HG02840 (cell line): ENCODE results near the gene EIPR1.
"Not testable (repeated sequence)": the region's sequence is repeated elsewhere in the genome, so short reads cannot be mapped to it uniquely, and the experiment has no call there.

ENCODE experiments used
- ATAC-seq: cut with Tn5 transposase; IDR thresholded peaks from one replicate; pipeline ENCODE4 v1.9.1; 2021; ENCODE audit warnings: mild to moderate bottlenecking, moderate library complexity, moderate number of reproducible peaks; ENCODE audit not compliant: unreplicated experiment, low FRiP score

Gene EIPR1

GRCh38 chr2:3404349-3404894 is 26.8 kb upstream of the EIPR1 start:
- ATAC-seq: no peak

- peak; percentile 98 for ATAC-seq
Measured at GRCh38 chr2:3403587-3404334, 26.1 kb upstream of the EIPR1 start.

GRCh38 chr2:3399829-3400228 is 22.2 kb upstream of the EIPR1 start:
- ATAC-seq: no peak

GRCh38 chr2:3399381-3399780 is 21.8 kb upstream of the EIPR1 start:
- ATAC-seq: no peak

GRCh38 chr2:3398857-3399256 is 21.2 kb upstream of the EIPR1 start:
- ATAC-seq: no peak

GRCh38 chr2:3396920-3397559 is 19.4 kb upstream of the EIPR1 start:
- ATAC-seq: no peak

GRCh38 chr2:3392216-3392615 is 14.6 kb upstream of the EIPR1 start:
- no peak for ATAC-seq

GRCh38 chr2:3390041-3390440 is 12.4 kb upstream of the EIPR1 start:
- no peak for ATAC-seq

- no peak for ATAC-seq
Measured at GRCh38 chr2:3389193-3389592, 11.6 kb upstream of the EIPR1 start.

GRCh38 chr2:3388412-3388738 is 10.8 kb upstream of the EIPR1 start:
- ATAC-seq: no peak

- ATAC-seq: no peak
Measured at GRCh38 chr2:3387644-3388411, 10.2 kb upstream of the EIPR1 start.

GRCh38 chr2:3387011-3387410 is 9.4 kb upstream of the EIPR1 start:
- no peak for ATAC-seq

GRCh38 chr2:3386448-3386958 is 8.9 kb upstream of the EIPR1 start:
- ATAC-seq: no peak

GRCh38 chr2:3379647-3380534 is 2.3 kb upstream of the EIPR1 start, which contains the start of gene TRAPPC12:
TRAPPC12 (plus strand) TSS chr2:3379694; CDS start chr2:3387624, 7,930 bp downstream.
- ATAC-seq: peak; percentile 71

- no peak for ATAC-seq
Measured at GRCh38 chr2:3379339-3379646, 1.7 kb upstream of the EIPR1 start.

- peak; percentile 12 for ATAC-seq
Measured at GRCh38 chr2:3377279-3377611, 373 bp downstream of the EIPR1 start.

GRCh38 chr2:3376821-3377220 is 797 bp downstream of the EIPR1 start:
- no peak for ATAC-seq

GRCh38 chr2:3369340-3370181 is 8.1 kb downstream of the EIPR1 start:
- ATAC-seq: not testable (repeated sequence)

- ATAC-seq: no peak
Measured at GRCh38 chr2:3368261-3368722, 9.3 kb downstream of the EIPR1 start.
